HG02884 (cell line): Measurements from ENCODE around the gene CCR7.
"Not testable (repeated sequence)": the region's sequence is repeated elsewhere in the genome, so short reads cannot be mapped to it uniquely, and the experiment has no call there.

Source experiments
- ATAC-seq: cut with Tn5 transposase; IDR thresholded peaks from one replicate; pipeline ENCODE4 v1.9.1; 2021; ENCODE audit warnings: mild to moderate bottlenecking, moderate library complexity; ENCODE audit not compliant: unreplicated experiment

Gene CCR7

GRCh38 chr17:40597556-40598300 lies 32.5 kb upstream of the CCR7 start:
- no peak for ATAC-seq

GRCh38 chr17:40597156-40597555 lies 31.9 kb upstream of the CCR7 start:
- no peak for ATAC-seq

GRCh38 chr17:40596261-40596919 lies 31.1 kb upstream of the CCR7 start:
- no peak for ATAC-seq

- no peak for ATAC-seq
These were observed 25.5 kb upstream of the CCR7 start for GRCh38 chr17:40590742-40591141.

GRCh38 chr17:40588552-40588951 lies 23.3 kb upstream of the CCR7 start:
- no peak for ATAC-seq

- not testable (repeated sequence) for ATAC-seq
These were observed 21.0 kb upstream of the CCR7 start for GRCh38 chr17:40586264-40586663.

- ATAC-seq: not testable (repeated sequence)
These were observed 19.7 kb upstream of the CCR7 start for GRCh38 chr17:40584950-40585349.

- ATAC-seq: no peak
These were observed 17.1 kb upstream of the CCR7 start for GRCh38 chr17:40582328-40582901.

GRCh38 chr17:40580140-40580539 lies 14.9 kb upstream of the CCR7 start:
- ATAC-seq: no peak

GRCh38 chr17:40579471-40579870 lies 14.2 kb upstream of the CCR7 start:
- ATAC-seq: no peak

GRCh38 chr17:40577611-40578065 lies 12.4 kb upstream of the CCR7 start:
- peak; percentile 47 for ATAC-seq

- no peak for ATAC-seq
These were observed 11.0 kb upstream of the CCR7 start for GRCh38 chr17:40576113-40576740.

- ATAC-seq: no peak
These were observed 9.0 kb upstream of the CCR7 start for GRCh38 chr17:40574292-40574691.

- not testable (repeated sequence) for ATAC-seq
These were observed 7.1 kb upstream of the CCR7 start for GRCh38 chr17:40572245-40572993.

- ATAC-seq: no peak
These were observed 3.0 kb upstream of the CCR7 start for GRCh38 chr17:40568074-40568836.

GRCh38 chr17:40567377-40567776 lies 2.1 kb upstream of the CCR7 start:
- ATAC-seq: no peak

GRCh38 chr17:40565769-40566409 lies 617 bp upstream of the CCR7 start:
- ATAC-seq: no peak

GRCh38 chr17:40564195-40564882 lies 933 bp downstream of the CCR7 start:
- ATAC-seq: no peak
